T-helper 2 cell treated with Interferon-gamma antibody and Interleukin-4, amounts not matched to agents 5 μg/mL and 100 μg/mL, for 36 hours (primary cell): ENCODE measurements around the gene HTATIP2.

Experiments used
- DNase-seq: peaks from one replicate; pipeline ENCODE4 v3.0.0; 2021; ENCODE audit warnings: low spot score
- H3K27ac Mint-ChIP-seq: one replicate; pipeline ENCODE4 v1.8.0; 2021; ENCODE audit warnings: mild to moderate bottlenecking, mixed read lengths
- H3K27me3 Mint-ChIP-seq: one replicate; pipeline ENCODE4 v1.8.0; 2021; ENCODE audit warnings: low read depth, mixed read lengths
- H3K36me3 Mint-ChIP-seq: one replicate; pipeline ENCODE4 v1.8.0; 2021; ENCODE audit warnings: low read depth, mixed read lengths
- H3K4me1 Mint-ChIP-seq: one replicate; pipeline ENCODE4 v1.8.0; 2021; ENCODE audit warnings: low read depth, mixed read lengths
- H3K4me3 Mint-ChIP-seq: one replicate; pipeline ENCODE4 v1.8.0; 2022; ENCODE audit warnings: mild to moderate bottlenecking, moderate library complexity, mixed read lengths
- H3K9me3 Mint-ChIP-seq: one replicate; pipeline ENCODE4 v1.8.0; 2021; ENCODE audit warnings: mixed read lengths

HTATIP2 gene

GRCh38 chr11:20387261-20388095, 24.0 kb downstream of the HTATIP2 start, which contains the start of gene PRMT3:
TSS of gene PRMT3 (plus strand) at chr11:20387716. CDS start at chr11:20387747, 31 bp downstream.
- Mint-ChIP-seq H3K27ac (peak within 1 kb of the TSS; percentile 99), H3K4me3 (peak within 1 kb of the TSS; percentile 86), H3K27me3 (no peaks in the 10 kb centered on the region)

GRCh38 chr11:20388096-20389055, 24.9 kb downstream of the HTATIP2 start:
- no peak for DNase-seq
- H3K36me3 Mint-ChIP-seq: peaks cover 18% of the 10 kb centered on the region

More at GRCh38 chr11:20387261-20388095, 24.0 kb downstream of the HTATIP2 start, which contains the start of gene PRMT3:
- DNase-seq: peak; percentile 98
- Mint-ChIP-seq H3K9me3 (no peaks in the 10 kb centered on the region), H3K4me1 (peaks cover 14% of the 10 kb centered on the region), H3K36me3 (peaks cover 12% of the 10 kb centered on the region)

DNA sequence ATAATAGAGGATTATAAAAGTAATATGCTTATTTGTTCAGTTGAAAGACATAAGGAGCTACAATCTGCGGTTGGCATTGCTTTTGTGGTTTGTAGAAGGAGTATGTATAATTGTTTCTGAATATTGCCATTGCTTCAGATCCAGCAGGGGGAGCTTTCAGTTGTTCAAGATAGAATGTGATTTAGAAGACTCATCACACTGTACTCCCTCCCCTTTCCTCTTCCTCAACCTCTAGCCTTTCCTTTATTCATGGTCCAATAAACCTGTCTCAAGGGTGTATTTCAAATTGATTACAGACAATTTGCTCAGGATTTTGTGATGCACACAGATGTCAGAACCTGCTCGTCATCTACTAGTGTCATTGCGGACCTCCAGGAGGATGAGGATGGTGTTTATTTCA, 33.8 kb downstream of the HTATIP2 start:
- Mint-ChIP-seq H3K36me3 (peaks cover 34% of the 10 kb centered on the region), H3K27me3 (no peaks in the 10 kb centered on the region), H3K4me3 (no peak overlapping the region), H3K4me1 (peaks cover 15% of the 10 kb centered on the region), H3K27ac (no peak overlapping the region), H3K9me3 (no peaks in the 10 kb centered on the region)
- DNase-seq: peak; percentile 19

More at GRCh38 chr11:20388096-20389055, 24.9 kb downstream of the HTATIP2 start:
- no peaks in the 10 kb centered on the region for H3K9me3 Mint-ChIP-seq
- H3K4me3 Mint-ChIP-seq: peak overlapping the region; percentile 86
- peaks cover 14% of the 10 kb centered on the region for H3K4me1 Mint-ChIP-seq
- H3K27me3 Mint-ChIP-seq: no peaks in the 10 kb centered on the region
- H3K27ac Mint-ChIP-seq: peak overlapping the region; percentile 97

DNA sequence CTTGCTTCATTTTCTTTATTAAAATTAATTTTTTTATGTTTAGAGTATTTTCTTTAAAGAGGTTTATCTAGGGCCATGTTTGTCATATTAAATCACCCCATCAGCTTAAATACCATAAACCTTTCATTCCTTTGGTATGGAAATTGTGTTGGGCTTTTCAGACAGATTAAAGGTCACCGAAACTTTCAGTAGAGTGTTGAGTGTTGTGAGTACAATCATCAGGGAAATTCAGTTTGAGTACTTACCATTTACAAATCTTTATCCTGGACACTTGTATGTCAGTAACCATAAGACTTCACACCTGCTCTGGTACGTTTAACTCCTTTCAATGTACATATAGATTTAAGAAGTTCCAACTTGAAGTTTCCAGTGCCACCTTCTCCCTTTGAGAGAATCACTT, 36.0 kb downstream of the HTATIP2 start:
- no peak for DNase-seq
- no peak overlapping the region for H3K4me3 Mint-ChIP-seq
- H3K9me3 Mint-ChIP-seq: no peaks in the 10 kb centered on the region
- H3K27me3 Mint-ChIP-seq: no peaks in the 10 kb centered on the region
- H3K4me1 Mint-ChIP-seq: peaks cover 15% of the 10 kb centered on the region
- H3K27ac Mint-ChIP-seq: no peak overlapping the region
- H3K36me3 Mint-ChIP-seq: peaks cover 35% of the 10 kb centered on the region

- Mint-ChIP-seq H3K27ac (no peak overlapping the region), H3K9me3 (no peaks in the 10 kb centered on the region), H3K36me3 (peaks cover 32% of the 10 kb centered on the region), H3K27me3 (no peaks in the 10 kb centered on the region), H3K4me1 (peaks cover 7% of the 10 kb centered on the region), H3K4me3 (no peak overlapping the region)
- no peak for DNase-seq
Observed at GRCh38 chr11:20403059-20403458, 39.5 kb downstream of the HTATIP2 start.

GRCh38 chr11:20406484-20406883, 43.0 kb downstream of the HTATIP2 start:
- H3K27ac Mint-ChIP-seq: no peak overlapping the region
- H3K4me1 Mint-ChIP-seq: peaks cover 10% of the 10 kb centered on the region
- H3K9me3 Mint-ChIP-seq: no peaks in the 10 kb centered on the region
- H3K36me3 Mint-ChIP-seq: peaks cover 34% of the 10 kb centered on the region
- no peak for DNase-seq
- H3K4me3 Mint-ChIP-seq: no peak overlapping the region
- H3K27me3 Mint-ChIP-seq: no peaks in the 10 kb centered on the region

- peaks cover 38% of the 10 kb centered on the region for H3K36me3 Mint-ChIP-seq
- H3K4me1 Mint-ChIP-seq: peaks cover 11% of the 10 kb centered on the region
Observed at GRCh38 chr11:20407344-20407743, 43.8 kb downstream of the HTATIP2 start.

GRCh38 chr11:20415432-20415831, 51.9 kb downstream of the HTATIP2 start:
- Mint-ChIP-seq H3K4me3 (no peak overlapping the region), H3K27me3 (no peaks in the 10 kb centered on the region), H3K4me1 (peaks cover 14% of the 10 kb centered on the region), H3K9me3 (no peaks in the 10 kb centered on the region), H3K36me3 (peaks cover 35% of the 10 kb centered on the region), H3K27ac (no peak overlapping the region)
- no peak for DNase-seq

More at GRCh38 chr11:20407344-20407743, 43.8 kb downstream of the HTATIP2 start:
- no peaks in the 10 kb centered on the region for H3K27me3 Mint-ChIP-seq
- H3K4me3 Mint-ChIP-seq: no peak overlapping the region
- DNase-seq: no peak
- H3K27ac Mint-ChIP-seq: no peak overlapping the region
- no peaks in the 10 kb centered on the region for H3K9me3 Mint-ChIP-seq

- Mint-ChIP-seq H3K4me1 (peaks cover 15% of the 10 kb centered on the region), H3K36me3 (peaks cover 26% of the 10 kb centered on the region), H3K9me3 (no peaks in the 10 kb centered on the region), H3K27me3 (no peaks in the 10 kb centered on the region), H3K27ac (no peak overlapping the region), H3K4me3 (no peak overlapping the region)
- DNase-seq: no peak
Observed at GRCh38 chr11:20417771-20418170, 54.3 kb downstream of the HTATIP2 start.

DNA sequence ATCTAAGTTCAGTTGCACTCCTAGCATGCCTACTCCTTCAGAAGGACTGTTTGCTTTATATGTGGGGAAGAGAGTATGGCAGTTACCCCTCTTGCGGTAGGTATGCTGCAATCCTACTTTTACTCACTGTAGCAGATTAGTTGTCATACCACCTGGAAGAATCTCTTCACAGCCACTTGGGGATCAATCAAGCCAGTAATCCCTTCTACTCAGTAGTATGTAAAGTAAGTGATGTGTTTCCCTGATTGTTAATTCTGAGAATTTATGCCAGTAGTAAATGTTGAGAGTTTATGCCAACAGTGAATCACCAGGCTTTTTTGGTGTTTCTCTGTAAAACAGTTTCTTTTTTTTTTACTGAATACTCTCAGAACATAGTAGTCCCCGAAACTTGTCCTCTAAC, 58.4 kb downstream of the HTATIP2 start:
- DNase-seq: no peak
- no peaks in the 10 kb centered on the region for H3K9me3 Mint-ChIP-seq
- no peak overlapping the region for H3K4me3 Mint-ChIP-seq
- no peaks in the 10 kb centered on the region for H3K27me3 Mint-ChIP-seq
- H3K36me3 Mint-ChIP-seq: peaks cover 13% of the 10 kb centered on the region
- peak overlapping the region; percentile 24 for H3K27ac Mint-ChIP-seq
- peaks cover 16% of the 10 kb centered on the region for H3K4me1 Mint-ChIP-seq

- Mint-ChIP-seq H3K4me3 (no peak overlapping the region), H3K36me3 (peaks cover 18% of the 10 kb centered on the region), H3K9me3 (no peaks in the 10 kb centered on the region), H3K27me3 (no peaks in the 10 kb centered on the region), H3K4me1 (no peaks in the 10 kb centered on the region), H3K27ac (no peak overlapping the region)
- no peak for DNase-seq
Observed at GRCh38 chr11:20429216-20429615, 65.7 kb downstream of the HTATIP2 start.
